PFSK-1 (cell line): ENCODE results near the gene NOP56.

Source experiments
- FOXP2 ChIP-seq: optimal IDR thresholded peaks from 2 replicates; pipeline ENCODE3; 2011; ENCODE audit warnings: borderline replicate concordance, control low read depth, inconsistent platforms; ENCODE audit not compliant: insufficient read depth; ENCODE audit errors: extremely low read length, extremely low read depth
- POLR2AphosphoS5 ChIP-seq: IDR thresholded peaks from 2 replicates; pipeline ENCODE4 v1.6.1; 2012; ENCODE audit warnings: low read depth, mild to moderate bottlenecking, control low read depth, low read length, moderate library complexity
- SIN3A ChIP-seq: IDR thresholded peaks from 2 replicates; pipeline ENCODE4 v1.6.1; 2012; ENCODE audit warnings: mild to moderate bottlenecking, low read length, moderate library complexity, borderline replicate concordance; ENCODE audit not compliant: insufficient read depth
- TAF1 ChIP-seq: IDR thresholded peaks from 2 replicates; pipeline ENCODE4 v1.6.1; 2012; ENCODE audit warnings: low read length, control low read depth, borderline replicate concordance; ENCODE audit not compliant: insufficient read depth
- TF ChIP-seq, protein P1 (sequence below), 2 experiments: IDR thresholded peaks; 2 replicates each; pipeline versions ENCODE4 v1.6.1 to v1.8.0; 2011 to 2012; ENCODE audit warnings: low read depth in 2 of 2, low read length in 2 of 2, control low read depth in 1 of 2, inconsistent platforms in 1 of 2, mild to moderate bottlenecking in 1 of 2, moderate library complexity in 1 of 2; ENCODE audit not compliant: insufficient read depth in 1 of 2

The NOP56 gene

DNA sequence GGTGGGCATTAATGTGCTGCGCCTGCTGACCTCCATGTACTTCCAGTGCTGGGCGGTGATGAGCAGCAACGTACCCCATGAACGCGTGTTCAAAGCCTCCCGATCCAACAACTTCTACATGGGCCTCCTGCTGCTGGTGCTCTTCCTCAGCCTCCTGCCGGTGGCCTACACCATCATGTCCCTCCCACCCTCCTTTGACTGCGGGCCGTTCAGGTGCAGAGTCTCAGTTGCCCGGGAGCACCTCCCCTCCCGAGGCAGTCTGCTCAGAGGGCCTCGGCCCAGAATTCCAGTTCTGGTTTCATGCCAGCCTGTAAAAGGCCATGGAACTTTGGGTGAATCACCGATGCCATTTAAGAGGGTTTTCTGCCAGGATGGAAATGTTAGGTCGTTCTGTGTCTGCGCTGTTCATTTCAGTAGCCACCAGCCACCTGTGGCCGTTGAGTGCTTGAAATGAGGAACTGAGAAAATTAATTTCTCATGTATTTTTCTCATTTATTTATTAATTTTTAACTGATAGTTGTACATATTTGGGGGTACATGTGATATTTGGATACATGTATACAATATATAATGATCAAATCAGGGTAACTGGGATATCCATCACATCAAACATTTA, 35.2 kb upstream of the NOP56 start:
- TF ChIP-seq SIN3A (no peak), TAF1 (no peak), FOXP2 (no peak), POLR2AphosphoS5 (no peak)
- TF ChIP-seq, protein P1, sequence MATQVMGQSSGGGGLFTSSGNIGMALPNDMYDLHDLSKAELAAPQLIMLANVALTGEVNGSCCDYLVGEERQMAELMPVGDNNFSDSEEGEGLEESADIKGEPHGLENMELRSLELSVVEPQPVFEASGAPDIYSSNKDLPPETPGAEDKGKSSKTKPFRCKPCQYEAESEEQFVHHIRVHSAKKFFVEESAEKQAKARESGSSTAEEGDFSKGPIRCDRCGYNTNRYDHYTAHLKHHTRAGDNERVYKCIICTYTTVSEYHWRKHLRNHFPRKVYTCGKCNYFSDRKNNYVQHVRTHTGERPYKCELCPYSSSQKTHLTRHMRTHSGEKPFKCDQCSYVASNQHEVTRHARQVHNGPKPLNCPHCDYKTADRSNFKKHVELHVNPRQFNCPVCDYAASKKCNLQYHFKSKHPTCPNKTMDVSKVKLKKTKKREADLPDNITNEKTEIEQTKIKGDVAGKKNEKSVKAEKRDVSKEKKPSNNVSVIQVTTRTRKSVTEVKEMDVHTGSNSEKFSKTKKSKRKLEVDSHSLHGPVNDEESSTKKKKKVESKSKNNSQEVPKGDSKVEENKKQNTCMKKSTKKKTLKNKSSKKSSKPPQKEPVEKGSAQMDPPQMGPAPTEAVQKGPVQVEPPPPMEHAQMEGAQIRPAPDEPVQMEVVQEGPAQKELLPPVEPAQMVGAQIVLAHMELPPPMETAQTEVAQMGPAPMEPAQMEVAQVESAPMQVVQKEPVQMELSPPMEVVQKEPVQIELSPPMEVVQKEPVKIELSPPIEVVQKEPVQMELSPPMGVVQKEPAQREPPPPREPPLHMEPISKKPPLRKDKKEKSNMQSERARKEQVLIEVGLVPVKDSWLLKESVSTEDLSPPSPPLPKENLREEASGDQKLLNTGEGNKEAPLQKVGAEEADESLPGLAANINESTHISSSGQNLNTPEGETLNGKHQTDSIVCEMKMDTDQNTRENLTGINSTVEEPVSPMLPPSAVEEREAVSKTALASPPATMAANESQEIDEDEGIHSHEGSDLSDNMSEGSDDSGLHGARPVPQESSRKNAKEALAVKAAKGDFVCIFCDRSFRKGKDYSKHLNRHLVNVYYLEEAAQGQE (IDR thresholded peaks at IDR 0.05; ENCODE audit: insufficient read depth in 1 of 2, low read depth in 2 of 2, low read length in 2 of 2): no peak

DNA sequence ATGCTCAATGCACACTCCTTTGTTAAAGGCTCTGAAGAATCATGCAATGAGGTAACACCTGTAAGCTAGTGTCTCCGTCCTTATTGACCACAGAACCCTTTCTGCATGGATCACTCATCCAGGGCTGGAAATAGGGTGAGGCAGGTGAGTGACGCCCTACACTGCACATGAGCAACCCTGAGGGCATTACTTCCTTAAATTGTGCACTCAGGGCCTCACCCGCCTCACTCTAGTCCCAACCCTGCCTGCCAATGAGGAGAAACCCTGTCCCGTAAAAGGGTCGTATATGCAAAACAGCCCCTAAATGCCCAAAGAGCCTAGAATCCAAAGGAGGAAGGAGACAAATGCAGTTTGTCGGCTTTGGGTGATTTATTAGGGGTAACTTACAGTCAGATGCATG, 33.6 kb upstream of the NOP56 start:
- no peak for TF ChIP-seq FOXP2
- TF ChIP-seq, protein P1 (IDR thresholded peaks at IDR 0.05; ENCODE audit: insufficient read depth in 1 of 2, low read depth in 2 of 2, low read length in 2 of 2): no peak
- TF ChIP-seq SIN3A: no peak
- no peak for TF ChIP-seq TAF1
- TF ChIP-seq POLR2AphosphoS5: no peak

DNA sequence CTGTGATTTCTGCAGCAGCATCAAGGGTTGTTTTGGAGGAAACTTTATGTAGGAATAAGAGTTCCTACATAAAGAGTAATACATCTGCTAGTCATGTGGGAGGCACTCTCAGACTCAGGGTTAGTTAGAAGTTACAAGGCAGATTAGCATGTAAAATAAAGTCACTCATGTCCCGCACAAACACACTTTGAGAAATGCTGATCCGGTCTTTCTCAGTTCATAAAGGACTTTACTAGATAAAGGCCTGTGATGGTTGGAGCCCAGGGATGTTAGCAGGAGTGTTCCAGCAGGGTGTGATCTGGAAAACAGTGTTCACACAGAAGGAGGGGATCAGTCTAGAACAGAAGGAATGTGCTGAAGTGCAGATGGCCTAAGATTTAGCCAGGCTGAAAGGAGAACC, 33.1 kb upstream of the NOP56 start:
- no peak for TF ChIP-seq SIN3A
- TF ChIP-seq POLR2AphosphoS5: no peak
- TF ChIP-seq FOXP2: no peak
- TF ChIP-seq, protein P1 (IDR thresholded peaks at IDR 0.05; ENCODE audit: insufficient read depth in 1 of 2, low read depth in 2 of 2, low read length in 2 of 2): no peak
- no peak for TF ChIP-seq TAF1

DNA sequence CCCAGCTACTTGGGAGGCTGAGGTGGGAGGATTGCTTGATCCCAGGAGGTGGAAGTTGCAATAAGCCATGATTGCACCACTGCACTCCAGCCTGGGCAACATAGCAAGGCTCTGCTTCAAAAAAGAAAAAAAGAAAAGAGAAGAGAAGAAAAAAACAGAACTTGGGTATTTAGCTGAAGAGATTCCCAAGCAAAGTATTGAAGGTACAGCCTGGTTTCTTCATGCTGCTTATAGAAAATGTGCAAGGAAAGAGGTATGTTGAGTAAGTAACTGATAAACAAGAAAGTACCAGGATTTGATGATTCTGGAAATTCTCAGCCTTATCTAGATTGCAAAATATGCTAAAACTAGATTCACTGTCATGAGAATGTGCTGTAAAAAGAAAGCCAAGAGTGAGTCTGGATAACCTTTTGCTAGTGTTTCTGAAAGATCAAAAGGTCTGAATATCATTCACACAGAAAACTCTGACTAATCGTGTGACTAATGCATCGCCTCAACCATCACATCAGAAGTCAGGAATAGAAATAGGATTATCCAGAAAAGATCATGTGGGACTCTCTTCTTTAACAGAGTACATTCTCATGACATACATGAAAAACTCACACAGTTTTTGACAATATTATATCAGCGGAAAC, 32.4 kb upstream of the NOP56 start:
- no peak for TF ChIP-seq FOXP2
- TF ChIP-seq, protein P1 (IDR thresholded peaks at IDR 0.05; ENCODE audit: insufficient read depth in 1 of 2, low read depth in 2 of 2, low read length in 2 of 2): no peak
- no peak for TF ChIP-seq SIN3A
- no peak for TF ChIP-seq POLR2AphosphoS5
- TF ChIP-seq TAF1: no peak
